Parathyroid adenoma (tissue), 2 donors: ENCODE results near the gene CNGB1.

Experiments
- H2AFZ ChIP-seq: fragments of 300-600 bp; sonication (generic); one replicate; pipeline ENCODE4 v1.7.0; 2017; ENCODE audit warnings: antibody characterized with exemption, mild to moderate bottlenecking
- H3K27ac ChIP-seq: fragments of 300-600 bp; sonication (generic); one replicate; pipeline ENCODE4 v1.7.0; 2017
- H3K27me3 ChIP-seq: fragments of 300-600 bp; sonication (generic); one replicate; pipeline ENCODE4 v1.7.0; 2017; ENCODE audit warnings: low read length; ENCODE audit not compliant: control insufficient read depth, insufficient read depth
- H3K36me3 ChIP-seq: fragments of 300-600 bp; sonication (generic); one replicate; pipeline ENCODE4 v1.7.0; 2017; ENCODE audit warnings: low read length; ENCODE audit not compliant: control insufficient read depth, insufficient read depth
- H3K4me1 ChIP-seq: fragments of 300-600 bp; sonication (generic); one replicate; pipeline ENCODE4 v1.7.0; 2017; ENCODE audit warnings: control low read depth
- H3K4me2 ChIP-seq: fragments of 300-600 bp; sonication (generic); one replicate; pipeline ENCODE4 v1.7.0; 2017; ENCODE audit warnings: low read length
- H3K4me3 ChIP-seq: fragments of 300-600 bp; sonication (generic); one replicate; pipeline ENCODE4 v1.7.0; 2017; ENCODE audit warnings: low read depth, low read length
- H3K79me2 ChIP-seq: fragments of 300-600 bp; sonication (generic); one replicate; pipeline ENCODE4 v1.7.0; 2017; ENCODE audit warnings: control low read depth
- H3K9ac ChIP-seq: fragments of 300-600 bp; sonication (generic); one replicate; pipeline ENCODE4 v1.7.0; 2017; ENCODE audit warnings: mild to moderate bottlenecking
- H3K9me3 ChIP-seq: fragments of 300-600 bp; sonication (generic); one replicate; pipeline ENCODE4 v1.7.0; 2017; ENCODE audit warnings: low read length; ENCODE audit not compliant: control insufficient read depth
- CTCF ChIP-seq: fragments of 300-600 bp; sonication (generic); IDR thresholded peaks from one replicate; pipeline ENCODE4 v1.7.0; 2017; ENCODE audit warnings: antibody characterized with exemption, mild to moderate bottlenecking
- donor health status: primary hyperparathyroidism.

Gene CNGB1

GRCh38 chr16:57953857-57954256, 17.1 kb downstream of the CNGB1 start:
- H3K4me3 ChIP-seq, result no peak overlapping the region
- H3K27ac ChIP-seq, result no peak overlapping the region
- H3K36me3 ChIP-seq, result no peaks in the 10 kb centered on the region
- H3K27me3 ChIP-seq, result no peaks in the 10 kb centered on the region
- no peak overlapping the region for H3K4me2 ChIP-seq
- no peak overlapping the region for H2AFZ ChIP-seq
- no peaks in the 10 kb centered on the region for H3K4me1 ChIP-seq
- H3K9me3 ChIP-seq, result no peaks in the 10 kb centered on the region
- no peak for TF ChIP-seq CTCF
- no peak overlapping the region for H3K9ac ChIP-seq
- H3K79me2 ChIP-seq, result no peaks in the 10 kb centered on the region

GRCh38 chr16:57952909-57953308, 18.0 kb downstream of the CNGB1 start:
- H3K4me1 ChIP-seq, result no peaks in the 10 kb centered on the region
- no peaks in the 10 kb centered on the region for H3K27me3 ChIP-seq
- H3K79me2 ChIP-seq, result no peaks in the 10 kb centered on the region
- no peak overlapping the region for H3K9ac ChIP-seq
- no peak for TF ChIP-seq CTCF
- no peak overlapping the region for H3K4me3 ChIP-seq
- no peak overlapping the region for H2AFZ ChIP-seq
- H3K27ac ChIP-seq, result no peak overlapping the region
- H3K4me2 ChIP-seq, result no peak overlapping the region
- H3K9me3 ChIP-seq, result no peaks in the 10 kb centered on the region
- no peaks in the 10 kb centered on the region for H3K36me3 ChIP-seq

- H3K9ac ChIP-seq, result no peak overlapping the region
- no peaks in the 10 kb centered on the region for H3K36me3 ChIP-seq
- no peak for TF ChIP-seq CTCF
- H2AFZ ChIP-seq, result no peak overlapping the region
- H3K4me2 ChIP-seq, result no peak overlapping the region
- H3K4me3 ChIP-seq, result no peak overlapping the region
- H3K79me2 ChIP-seq, result no peaks in the 10 kb centered on the region
- H3K4me1 ChIP-seq, result no peaks in the 10 kb centered on the region
- H3K27me3 ChIP-seq, result no peaks in the 10 kb centered on the region
- no peak overlapping the region for H3K27ac ChIP-seq
- H3K9me3 ChIP-seq, result no peaks in the 10 kb centered on the region
Measured at GRCh38 chr16:57951204-57951960, 19.5 kb downstream of the CNGB1 start.

GRCh38 chr16:57950382-57950781, 20.5 kb downstream of the CNGB1 start:
- no peaks in the 10 kb centered on the region for H3K36me3 ChIP-seq
- H3K4me2 ChIP-seq, result no peak overlapping the region
- H3K4me1 ChIP-seq, result no peaks in the 10 kb centered on the region
- no peak for TF ChIP-seq CTCF
- no peak overlapping the region for H3K4me3 ChIP-seq
- no peaks in the 10 kb centered on the region for H3K9me3 ChIP-seq
- H3K27me3 ChIP-seq, result no peaks in the 10 kb centered on the region
- no peak overlapping the region for H3K27ac ChIP-seq
- H3K9ac ChIP-seq, result no peak overlapping the region
- no peak overlapping the region for H2AFZ ChIP-seq
- no peaks in the 10 kb centered on the region for H3K79me2 ChIP-seq
